ENCODE results near the gene RDH14.

DNA sequence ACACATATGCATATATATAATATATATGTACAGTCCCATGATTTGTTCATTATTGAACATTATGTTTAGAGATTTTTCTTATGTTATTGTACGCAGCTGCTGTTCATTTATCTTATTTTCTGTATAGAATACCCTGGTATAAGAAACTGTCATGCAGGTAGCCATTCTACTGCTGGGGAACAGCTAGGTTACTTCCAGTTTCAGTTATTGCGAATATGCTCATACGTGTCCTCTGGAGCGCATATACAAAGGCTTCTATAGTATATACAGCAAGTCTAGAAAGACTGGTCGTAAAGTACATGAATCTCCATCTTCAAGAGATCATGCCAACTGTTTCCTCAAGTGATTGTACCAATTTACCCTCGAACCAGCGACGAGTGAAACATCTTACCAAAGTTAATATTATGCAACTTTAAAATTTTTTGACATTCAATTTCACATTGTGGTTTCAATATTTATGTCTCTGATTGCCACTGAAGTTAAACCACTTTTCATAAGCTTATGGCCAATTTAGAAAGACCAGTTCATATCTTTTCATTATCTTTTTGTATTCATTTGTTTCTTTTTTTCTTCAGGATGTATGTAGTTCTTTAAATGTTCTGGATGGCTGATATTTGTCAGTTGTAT is 53.5 kb downstream of the RDH14 start:
- TF ChIP-seq, protein P1, sequence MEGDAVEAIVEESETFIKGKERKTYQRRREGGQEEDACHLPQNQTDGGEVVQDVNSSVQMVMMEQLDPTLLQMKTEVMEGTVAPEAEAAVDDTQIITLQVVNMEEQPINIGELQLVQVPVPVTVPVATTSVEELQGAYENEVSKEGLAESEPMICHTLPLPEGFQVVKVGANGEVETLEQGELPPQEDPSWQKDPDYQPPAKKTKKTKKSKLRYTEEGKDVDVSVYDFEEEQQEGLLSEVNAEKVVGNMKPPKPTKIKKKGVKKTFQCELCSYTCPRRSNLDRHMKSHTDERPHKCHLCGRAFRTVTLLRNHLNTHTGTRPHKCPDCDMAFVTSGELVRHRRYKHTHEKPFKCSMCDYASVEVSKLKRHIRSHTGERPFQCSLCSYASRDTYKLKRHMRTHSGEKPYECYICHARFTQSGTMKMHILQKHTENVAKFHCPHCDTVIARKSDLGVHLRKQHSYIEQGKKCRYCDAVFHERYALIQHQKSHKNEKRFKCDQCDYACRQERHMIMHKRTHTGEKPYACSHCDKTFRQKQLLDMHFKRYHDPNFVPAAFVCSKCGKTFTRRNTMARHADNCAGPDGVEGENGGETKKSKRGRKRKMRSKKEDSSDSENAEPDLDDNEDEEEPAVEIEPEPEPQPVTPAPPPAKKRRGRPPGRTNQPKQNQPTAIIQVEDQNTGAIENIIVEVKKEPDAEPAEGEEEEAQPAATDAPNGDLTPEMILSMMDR (tag by site-specific recombination; IDR thresholded peaks at IDR 0.05) = no peak
- TF ChIP-seq ZNF76 (tag by site-specific recombination; IDR thresholded peaks at IDR 0.05; ENCODE audit: borderline replicate concordance, low read depth) (no peak), KLF1 (tag by site-specific recombination; IDR thresholded peaks at IDR 0.05) (no peak), KLF16 (tag by site-specific recombination; IDR thresholded peaks at IDR 0.05) (no peak), ZNF202 (tag by site-specific recombination; IDR thresholded peaks at IDR 0.05; ENCODE audit: borderline replicate concordance) (no peak), KLF10 (tag by site-specific recombination; IDR thresholded peaks at IDR 0.05) (no peak), ZNF394 (tag by site-specific recombination; IDR thresholded peaks at IDR 0.05; ENCODE audit: borderline replicate concordance) (no peak), ZEB2 (tag by site-specific recombination; IDR thresholded peaks at IDR 0.05) (no peak), ZNF561 (tag by site-specific recombination; IDR thresholded peaks at IDR 0.05; ENCODE audit: borderline replicate concordance) (no peak)
- TF ChIP-seq, protein P2, sequence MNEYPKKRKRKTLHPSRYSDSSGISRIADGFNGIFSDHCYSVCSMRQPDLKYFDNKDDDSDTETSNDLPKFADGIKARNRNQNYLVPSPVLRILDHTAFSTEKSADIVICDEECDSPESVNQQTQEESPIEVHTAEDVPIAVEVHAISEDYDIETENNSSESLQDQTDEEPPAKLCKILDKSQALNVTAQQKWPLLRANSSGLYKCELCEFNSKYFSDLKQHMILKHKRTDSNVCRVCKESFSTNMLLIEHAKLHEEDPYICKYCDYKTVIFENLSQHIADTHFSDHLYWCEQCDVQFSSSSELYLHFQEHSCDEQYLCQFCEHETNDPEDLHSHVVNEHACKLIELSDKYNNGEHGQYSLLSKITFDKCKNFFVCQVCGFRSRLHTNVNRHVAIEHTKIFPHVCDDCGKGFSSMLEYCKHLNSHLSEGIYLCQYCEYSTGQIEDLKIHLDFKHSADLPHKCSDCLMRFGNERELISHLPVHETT (tag by site-specific recombination; IDR thresholded peaks at IDR 0.05) = no peak
- TF ChIP-seq, protein P3, sequence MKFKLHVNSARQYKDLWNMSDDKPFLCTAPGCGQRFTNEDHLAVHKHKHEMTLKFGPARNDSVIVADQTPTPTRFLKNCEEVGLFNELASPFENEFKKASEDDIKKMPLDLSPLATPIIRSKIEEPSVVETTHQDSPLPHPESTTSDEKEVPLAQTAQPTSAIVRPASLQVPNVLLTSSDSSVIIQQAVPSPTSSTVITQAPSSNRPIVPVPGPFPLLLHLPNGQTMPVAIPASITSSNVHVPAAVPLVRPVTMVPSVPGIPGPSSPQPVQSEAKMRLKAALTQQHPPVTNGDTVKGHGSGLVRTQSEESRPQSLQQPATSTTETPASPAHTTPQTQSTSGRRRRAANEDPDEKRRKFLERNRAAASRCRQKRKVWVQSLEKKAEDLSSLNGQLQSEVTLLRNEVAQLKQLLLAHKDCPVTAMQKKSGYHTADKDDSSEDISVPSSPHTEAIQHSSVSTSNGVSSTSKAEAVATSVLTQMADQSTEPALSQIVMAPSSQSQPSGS (tag by site-specific recombination; IDR thresholded peaks at IDR 0.05; ENCODE audit: low read depth) = no peak
- TF ChIP-seq, protein P4, sequence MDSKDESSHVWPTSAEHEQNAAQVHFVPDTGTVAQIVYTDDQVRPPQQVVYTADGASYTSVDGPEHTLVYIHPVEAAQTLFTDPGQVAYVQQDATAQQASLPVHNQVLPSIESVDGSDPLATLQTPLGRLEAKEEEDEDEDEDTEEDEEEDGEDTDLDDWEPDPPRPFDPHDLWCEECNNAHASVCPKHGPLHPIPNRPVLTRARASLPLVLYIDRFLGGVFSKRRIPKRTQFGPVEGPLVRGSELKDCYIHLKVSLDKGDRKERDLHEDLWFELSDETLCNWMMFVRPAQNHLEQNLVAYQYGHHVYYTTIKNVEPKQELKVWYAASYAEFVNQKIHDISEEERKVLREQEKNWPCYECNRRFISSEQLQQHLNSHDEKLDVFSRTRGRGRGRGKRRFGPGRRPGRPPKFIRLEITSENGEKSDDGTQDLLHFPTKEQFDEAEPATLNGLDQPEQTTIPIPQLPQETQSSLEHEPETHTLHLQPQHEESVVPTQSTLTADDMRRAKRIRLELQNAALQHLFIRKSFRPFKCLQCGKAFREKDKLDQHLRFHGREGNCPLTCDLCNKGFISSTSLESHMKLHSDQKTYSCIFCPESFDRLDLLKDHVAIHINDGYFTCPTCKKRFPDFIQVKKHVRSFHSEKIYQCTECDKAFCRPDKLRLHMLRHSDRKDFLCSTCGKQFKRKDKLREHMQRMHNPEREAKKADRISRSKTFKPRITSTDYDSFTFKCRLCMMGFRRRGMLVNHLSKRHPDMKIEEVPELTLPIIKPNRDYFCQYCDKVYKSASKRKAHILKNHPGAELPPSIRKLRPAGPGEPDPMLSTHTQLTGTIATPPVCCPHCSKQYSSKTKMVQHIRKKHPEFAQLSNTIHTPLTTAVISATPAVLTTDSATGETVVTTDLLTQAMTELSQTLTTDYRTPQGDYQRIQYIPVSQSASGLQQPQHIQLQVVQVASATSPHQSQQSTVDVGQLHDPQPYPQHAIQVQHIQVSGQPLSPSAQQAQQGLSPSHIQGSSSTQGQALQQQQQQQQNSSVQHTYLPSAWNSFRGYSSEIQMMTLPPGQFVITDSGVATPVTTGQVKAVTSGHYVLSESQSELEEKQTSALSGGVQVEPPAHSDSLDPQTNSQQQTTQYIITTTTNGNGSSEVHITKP (tag by site-specific recombination; IDR thresholded peaks at IDR 0.05) = no peak

All from HEK293 (cell line).